ENCODE data around the gene RNF133.

- TF ChIP-seq CTCF (conservative IDR thresholded peaks at IDR 0.05; ENCODE audit: low read depth, low read length) (no peak), EZH2 (IDR thresholded peaks at IDR 0.05; ENCODE audit: borderline replicate concordance, low read depth, low read length, poor library complexity, severe bottlenecking) (no peak)
These were observed 14.4 kb downstream of the RNF133 start for GRCh38 chr7:122684504-122684903.

All from A673 (cell line).